ENCODE measurements around the gene RPL31.

DNA sequence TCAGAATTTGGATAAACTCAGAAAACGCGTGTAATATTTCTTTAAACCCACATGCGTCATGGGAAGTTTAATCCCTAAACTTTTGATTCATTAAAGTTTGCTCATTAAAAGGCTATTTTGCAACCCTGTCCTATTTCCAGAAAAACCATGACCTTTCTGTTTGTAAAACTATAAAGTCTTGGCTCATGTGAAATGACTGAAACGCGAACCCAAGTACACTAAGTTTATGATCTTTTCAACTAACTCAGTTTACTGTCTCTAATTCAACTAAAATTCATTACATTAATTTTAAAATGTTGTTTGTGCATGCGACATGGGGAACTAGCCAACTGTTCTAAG, 3.9 kb upstream of the RPL31 start:
- TF ChIP-seq, protein P1, sequence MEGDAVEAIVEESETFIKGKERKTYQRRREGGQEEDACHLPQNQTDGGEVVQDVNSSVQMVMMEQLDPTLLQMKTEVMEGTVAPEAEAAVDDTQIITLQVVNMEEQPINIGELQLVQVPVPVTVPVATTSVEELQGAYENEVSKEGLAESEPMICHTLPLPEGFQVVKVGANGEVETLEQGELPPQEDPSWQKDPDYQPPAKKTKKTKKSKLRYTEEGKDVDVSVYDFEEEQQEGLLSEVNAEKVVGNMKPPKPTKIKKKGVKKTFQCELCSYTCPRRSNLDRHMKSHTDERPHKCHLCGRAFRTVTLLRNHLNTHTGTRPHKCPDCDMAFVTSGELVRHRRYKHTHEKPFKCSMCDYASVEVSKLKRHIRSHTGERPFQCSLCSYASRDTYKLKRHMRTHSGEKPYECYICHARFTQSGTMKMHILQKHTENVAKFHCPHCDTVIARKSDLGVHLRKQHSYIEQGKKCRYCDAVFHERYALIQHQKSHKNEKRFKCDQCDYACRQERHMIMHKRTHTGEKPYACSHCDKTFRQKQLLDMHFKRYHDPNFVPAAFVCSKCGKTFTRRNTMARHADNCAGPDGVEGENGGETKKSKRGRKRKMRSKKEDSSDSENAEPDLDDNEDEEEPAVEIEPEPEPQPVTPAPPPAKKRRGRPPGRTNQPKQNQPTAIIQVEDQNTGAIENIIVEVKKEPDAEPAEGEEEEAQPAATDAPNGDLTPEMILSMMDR (IDR thresholded peaks at IDR 0.05): no peak
- TF ChIP-seq EZH2 (IDR thresholded peaks at IDR 0.05): no peak
- TF ChIP-seq EZH2phosphoT487 (IDR thresholded peaks at IDR 0.05): no peak

All from neural progenitor cell (in vitro differentiated cells).